Measurements from ENCODE around the gene FCRLB. TPM values are rescaled to one million over a fixed set of nuclear protein-coding genes. Genes with fewer than 3 reads are reported as not detected.

FCRLB gene
- total RNA-seq, 1 experiment from 2014 or later, result 1.3 TPM

DNA sequence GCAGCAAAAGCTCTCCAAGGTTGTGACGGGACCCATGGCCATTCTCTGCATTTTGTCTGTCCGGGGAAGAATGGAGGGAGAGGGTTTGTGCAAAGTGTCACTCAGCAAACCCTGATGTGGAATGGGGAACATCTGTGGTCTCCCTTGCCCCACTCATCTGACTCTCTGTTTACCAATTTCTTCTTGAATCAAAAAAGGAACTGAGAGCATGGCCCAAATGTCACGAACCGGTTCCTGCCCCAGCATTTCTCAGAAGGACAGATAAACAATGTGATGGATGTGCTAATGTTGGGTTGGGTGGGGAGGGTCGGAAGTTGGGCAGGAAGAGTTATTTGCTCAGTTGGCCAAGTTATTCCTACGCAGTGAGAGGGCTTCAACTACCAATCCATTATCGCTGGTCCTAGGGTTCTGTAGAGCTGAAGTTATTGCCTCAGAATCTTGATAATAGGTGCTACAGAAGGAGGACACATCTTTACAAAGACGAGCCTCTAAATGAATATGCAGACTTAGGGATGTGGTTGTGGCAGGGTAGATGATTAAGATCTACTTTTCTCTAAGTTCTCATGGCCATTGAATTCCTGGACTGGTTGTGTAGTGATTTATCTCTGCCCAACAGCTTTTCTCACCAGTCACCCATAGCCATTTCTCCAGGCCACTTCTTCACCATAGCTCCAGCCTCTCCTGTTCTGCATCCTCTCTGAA lies 18.7 kb downstream of the FCRLB start:
- peaks cover 40% of the 10 kb centered on the region for H3K4me1 Mint-ChIP-seq (ENCODE audit: insufficient read depth, unreplicated experiment)
- no peaks in the 10 kb centered on the region for H3K27me3 Mint-ChIP-seq (ENCODE audit: insufficient read depth, unreplicated experiment)
- H3K9me3 Mint-ChIP-seq (ENCODE audit: unreplicated experiment), result no peaks in the 10 kb centered on the region
- CTCF ChIA-PET, result interaction anchor here (0.6 to 10.2 kb wide), 28 partner anchors 9 to 1520 kb away, joined by 3 to 121 read pairs (median 4); partner anchors contain the start of genes DUSP12 and TOMM40L
- BruUV-seq (replicated peaks), result no TSS peak
- no peak overlapping the region for H3K27ac Mint-ChIP-seq (ENCODE audit: low read depth, unreplicated experiment)
- no peaks in the 10 kb centered on the region for H3K36me3 Mint-ChIP-seq (ENCODE audit: insufficient read depth, unreplicated experiment)
- intact Hi-C loops (cut with micrococcal nuclease), result loop anchor here (1.0 to 10.0 kb wide), 3 partner anchors 48 to 515 kb away; partner anchors contain the start of genes APOA2 and TOMM40L
- no peak for DNase-seq (ENCODE audit: unreplicated experiment)
- POLR2A ChIA-PET, result interaction anchor here (0.9 to 10.3 kb wide), 5 partner anchors 9 to 350 kb away, joined by 3 to 119 read pairs (median 8); partner anchors contain the start of gene DUSP12
- TF ChIP-seq, protein P1, sequence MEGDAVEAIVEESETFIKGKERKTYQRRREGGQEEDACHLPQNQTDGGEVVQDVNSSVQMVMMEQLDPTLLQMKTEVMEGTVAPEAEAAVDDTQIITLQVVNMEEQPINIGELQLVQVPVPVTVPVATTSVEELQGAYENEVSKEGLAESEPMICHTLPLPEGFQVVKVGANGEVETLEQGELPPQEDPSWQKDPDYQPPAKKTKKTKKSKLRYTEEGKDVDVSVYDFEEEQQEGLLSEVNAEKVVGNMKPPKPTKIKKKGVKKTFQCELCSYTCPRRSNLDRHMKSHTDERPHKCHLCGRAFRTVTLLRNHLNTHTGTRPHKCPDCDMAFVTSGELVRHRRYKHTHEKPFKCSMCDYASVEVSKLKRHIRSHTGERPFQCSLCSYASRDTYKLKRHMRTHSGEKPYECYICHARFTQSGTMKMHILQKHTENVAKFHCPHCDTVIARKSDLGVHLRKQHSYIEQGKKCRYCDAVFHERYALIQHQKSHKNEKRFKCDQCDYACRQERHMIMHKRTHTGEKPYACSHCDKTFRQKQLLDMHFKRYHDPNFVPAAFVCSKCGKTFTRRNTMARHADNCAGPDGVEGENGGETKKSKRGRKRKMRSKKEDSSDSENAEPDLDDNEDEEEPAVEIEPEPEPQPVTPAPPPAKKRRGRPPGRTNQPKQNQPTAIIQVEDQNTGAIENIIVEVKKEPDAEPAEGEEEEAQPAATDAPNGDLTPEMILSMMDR (IDR thresholded peaks at IDR 0.05; ENCODE audit: unreplicated experiment), result no peak
- no peak overlapping the region for H3K4me3 Mint-ChIP-seq (ENCODE audit: unreplicated experiment)

DNA sequence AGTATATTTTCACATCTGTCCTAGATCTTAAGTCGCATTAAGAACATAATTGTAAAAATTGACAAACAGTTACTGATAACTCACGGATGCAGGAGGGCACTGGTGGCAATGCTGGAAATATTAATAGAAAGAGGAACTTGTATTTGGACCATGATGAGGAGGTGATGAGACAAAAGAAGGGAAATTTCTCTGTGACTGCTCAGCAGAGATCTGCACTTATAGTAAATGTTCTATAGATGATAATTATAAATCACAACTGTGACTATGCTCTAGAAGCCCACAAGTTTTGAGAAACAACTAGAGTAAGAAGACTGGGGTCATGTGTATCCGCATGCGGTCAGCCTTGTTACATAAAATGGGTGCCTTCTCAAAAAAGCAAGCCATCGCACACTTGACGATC lies 19.6 kb downstream of the FCRLB start:
- Mint-ChIP-seq H3K27ac (ENCODE audit: low read depth, unreplicated experiment) (no peak overlapping the region), H3K4me3 (ENCODE audit: unreplicated experiment) (no peak overlapping the region), H3K27me3 (ENCODE audit: insufficient read depth, unreplicated experiment) (no peaks in the 10 kb centered on the region), H3K36me3 (ENCODE audit: insufficient read depth, unreplicated experiment) (no peaks in the 10 kb centered on the region), H3K9me3 (ENCODE audit: unreplicated experiment) (no peaks in the 10 kb centered on the region), H3K4me1 (ENCODE audit: insufficient read depth, unreplicated experiment) (peaks cover 37% of the 10 kb centered on the region)
- intact Hi-C loops (cut with micrococcal nuclease), result loop anchor here (1.0 to 5.0 kb wide), 3 partner anchors 49 to 296 kb away; no protein-coding TSS in a partner anchor
- POLR2A ChIA-PET, result interaction anchor here (1.6 to 10.3 kb wide), 2 partner anchors 9 to 13 kb away, joined by 8 to 119 read pairs; partner anchors contain the start of gene DUSP12
- no peak for DNase-seq (ENCODE audit: unreplicated experiment)
- CTCF ChIA-PET, result interaction anchor here (0.6 to 10.2 kb wide), 24 partner anchors 8 to 574 kb away, joined by 3 to 121 read pairs (median 3); partner anchors contain the start of gene DUSP12
- TF ChIP-seq, protein P1 (IDR thresholded peaks at IDR 0.05; ENCODE audit: unreplicated experiment), result no peak
- BruUV-seq (replicated peaks), result no TSS peak

DNA sequence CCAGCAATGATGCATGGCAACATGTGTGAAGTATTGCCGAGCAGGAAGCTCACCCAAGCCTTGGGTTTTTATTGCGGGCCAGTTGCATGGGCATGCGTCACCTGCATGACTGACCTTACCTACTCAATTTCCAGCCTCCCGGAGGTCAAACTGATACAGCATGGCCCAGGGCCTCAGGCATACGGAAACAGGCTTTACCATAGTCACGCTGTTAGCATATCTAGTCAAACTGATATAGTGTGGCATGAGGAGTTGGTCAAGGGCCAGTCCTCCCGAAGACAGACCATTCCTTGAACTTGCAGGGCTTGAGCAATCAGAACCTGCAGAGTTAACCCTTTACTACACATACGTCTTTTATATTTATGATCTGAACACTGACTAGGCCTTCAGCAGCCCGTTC lies 21.9 kb downstream of the FCRLB start:
- TF ChIP-seq, protein P1 (IDR thresholded peaks at IDR 0.05; ENCODE audit: unreplicated experiment), result no peak
- no peaks in the 10 kb centered on the region for H3K9me3 Mint-ChIP-seq (ENCODE audit: unreplicated experiment)
- POLR2A ChIA-PET, result interaction anchor here (0.9 to 10.3 kb wide), 5 partner anchors 9 to 203 kb away, joined by 3 to 119 read pairs (median 6); no protein-coding TSS in a partner anchor
- no TSS peak for BruUV-seq (replicated peaks)
- intact Hi-C loops (cut with micrococcal nuclease), result loop anchor here (5.0 kb wide), 1 partner anchor 294 kb away; no protein-coding TSS in a partner anchor
- peak overlapping the region; percentile 84 for H3K27ac Mint-ChIP-seq (ENCODE audit: low read depth, unreplicated experiment)
- H3K4me3 Mint-ChIP-seq (ENCODE audit: unreplicated experiment), result no peak overlapping the region
- CTCF ChIA-PET, result interaction anchor here (0.6 to 10.2 kb wide), 13 partner anchors 10 to 361 kb away, joined by 3 to 121 read pairs (median 4); no protein-coding TSS in a partner anchor
- H3K27me3 Mint-ChIP-seq (ENCODE audit: insufficient read depth, unreplicated experiment), result no peaks in the 10 kb centered on the region
- no peaks in the 10 kb centered on the region for H3K36me3 Mint-ChIP-seq (ENCODE audit: insufficient read depth, unreplicated experiment)
- peak; percentile 90 for DNase-seq (ENCODE audit: unreplicated experiment)
- peaks cover 26% of the 10 kb centered on the region for H3K4me1 Mint-ChIP-seq (ENCODE audit: insufficient read depth, unreplicated experiment)

DNA sequence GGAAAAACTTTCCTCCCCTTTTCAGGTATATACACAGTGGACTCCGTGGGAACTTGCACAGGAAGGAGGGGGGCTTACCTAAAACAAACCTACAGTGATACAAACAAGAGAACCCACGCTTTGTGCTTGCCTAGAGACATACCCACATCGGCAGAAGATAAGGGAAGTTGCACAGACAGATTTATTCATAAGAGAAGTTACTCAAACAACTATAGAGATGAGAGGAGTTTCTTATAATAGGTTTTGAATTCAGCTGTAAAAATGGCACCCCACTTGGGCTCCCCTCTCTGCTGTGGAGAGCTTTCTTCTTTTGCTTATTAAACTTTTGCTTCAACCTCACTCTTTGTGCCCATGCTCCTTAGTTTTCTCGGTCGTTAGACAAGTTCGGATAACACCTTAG lies 26.5 kb downstream of the FCRLB start:
- no peak overlapping the region for H3K27ac Mint-ChIP-seq (ENCODE audit: low read depth, unreplicated experiment)
- no peak for DNase-seq (ENCODE audit: unreplicated experiment)
- CTCF ChIA-PET, result interaction anchor here (0.6 to 3.8 kb wide), 7 partner anchors 8 to 409 kb away, joined by 3 to 31 read pairs (median 7); no protein-coding TSS in a partner anchor
- no peak overlapping the region for H3K4me3 Mint-ChIP-seq (ENCODE audit: unreplicated experiment)
- H3K9me3 Mint-ChIP-seq (ENCODE audit: unreplicated experiment), result no peaks in the 10 kb centered on the region
- POLR2A ChIA-PET, result interaction anchor here (0.6 to 5.7 kb wide), 5 partner anchors 11 to 280 kb away, joined by 3 to 59 read pairs (median 26); partner anchors contain the start of gene ATF6
- peaks cover 39% of the 10 kb centered on the region for H3K4me1 Mint-ChIP-seq (ENCODE audit: insufficient read depth, unreplicated experiment)
- H3K27me3 Mint-ChIP-seq (ENCODE audit: insufficient read depth, unreplicated experiment), result no peaks in the 10 kb centered on the region
- no TSS peak for BruUV-seq (replicated peaks)
- TF ChIP-seq, protein P1 (IDR thresholded peaks at IDR 0.05; ENCODE audit: unreplicated experiment), result no peak
- H3K36me3 Mint-ChIP-seq (ENCODE audit: insufficient read depth, unreplicated experiment), result peaks cover 30% of the 10 kb centered on the region
- intact Hi-C loops (cut with micrococcal nuclease), result no loop called here

Data from MCF 10A (cell line).